ENCODE results near the gene SAXO2.
"Not testable (repeated sequence)": the region's sequence is repeated elsewhere in the genome, so short reads cannot be mapped to it uniquely, and the experiment has no call there.

SAXO2 gene

GRCh38 chr15:82286475-82286874 lies 23.9 kb downstream of the SAXO2 start:
- DNase-seq (ENCODE audit: low spot score), result not testable (repeated sequence)

DNA sequence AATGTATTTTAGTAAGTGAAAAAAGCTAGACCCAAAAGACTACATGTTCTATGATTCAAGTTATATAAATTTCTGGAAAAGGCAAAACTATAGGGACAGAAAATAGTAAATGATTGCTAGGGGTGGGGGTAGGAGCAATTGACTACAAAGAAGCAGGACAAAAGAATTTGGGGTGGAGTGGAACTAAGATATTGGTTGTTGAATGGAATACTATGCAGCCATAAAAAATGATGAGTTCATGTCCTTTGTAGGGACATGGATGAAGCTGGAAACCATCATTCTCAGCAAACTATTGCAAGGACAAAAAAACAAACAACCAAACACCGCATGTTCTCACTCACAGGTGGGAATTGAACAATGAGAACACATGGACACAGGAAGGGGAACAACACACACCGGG lies 25.6 kb downstream of the SAXO2 start:
- not testable (repeated sequence) for DNase-seq (ENCODE audit: low spot score)

DNA sequence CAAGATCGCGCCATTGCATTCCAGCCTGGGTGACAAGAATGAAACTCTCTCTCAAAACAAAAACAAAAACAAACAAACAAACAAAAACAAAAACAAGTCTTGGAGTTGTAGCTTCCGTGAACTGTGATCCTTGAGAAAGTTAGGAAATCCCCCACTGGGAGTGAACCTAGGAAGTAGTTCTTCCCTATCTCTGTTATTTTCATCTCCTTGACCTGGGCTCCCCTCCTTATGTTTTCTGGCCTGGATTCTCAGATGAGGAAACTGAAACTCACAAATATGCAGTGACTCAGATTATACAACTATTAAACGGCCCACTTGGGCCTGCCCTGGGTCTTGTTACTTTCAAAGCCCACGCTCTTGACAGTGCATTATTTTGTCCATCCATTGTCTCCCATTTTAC lies 29.7 kb downstream of the SAXO2 start:
- DNase-seq (ENCODE audit: low spot score), result no peak

DNA sequence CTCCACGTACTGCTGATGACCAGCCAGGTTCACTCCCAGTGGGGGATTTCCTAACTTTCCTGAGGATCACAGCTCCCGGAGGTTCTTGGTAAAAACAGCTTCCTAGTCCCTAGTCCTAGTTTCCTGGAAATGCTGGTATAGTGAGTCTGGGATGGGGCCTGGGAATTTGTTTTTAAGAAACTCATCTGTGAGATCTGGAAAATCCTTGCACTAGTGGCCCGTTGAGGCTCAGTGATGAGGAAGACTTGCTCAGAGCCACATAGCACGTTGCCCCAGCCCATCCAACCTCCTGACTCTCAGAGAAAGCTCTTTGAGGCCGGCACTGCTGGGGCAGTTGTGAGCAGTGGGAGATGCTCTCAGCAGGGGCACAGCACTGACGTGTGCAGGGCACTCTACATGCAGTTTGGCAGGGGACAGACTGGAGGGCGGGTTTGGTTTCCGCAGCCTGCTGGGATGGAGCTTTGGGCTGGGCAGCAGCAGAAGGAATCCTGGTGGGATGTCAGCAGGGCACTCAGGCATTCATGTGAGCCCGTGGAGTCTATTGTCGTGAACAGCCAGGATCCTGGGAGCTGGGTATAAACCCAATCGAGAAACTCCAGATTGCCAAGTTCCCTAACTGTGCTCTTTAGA lies 31.6 kb downstream of the SAXO2 start:
- DNase-seq (ENCODE audit: low spot score), result no peak

DNA sequence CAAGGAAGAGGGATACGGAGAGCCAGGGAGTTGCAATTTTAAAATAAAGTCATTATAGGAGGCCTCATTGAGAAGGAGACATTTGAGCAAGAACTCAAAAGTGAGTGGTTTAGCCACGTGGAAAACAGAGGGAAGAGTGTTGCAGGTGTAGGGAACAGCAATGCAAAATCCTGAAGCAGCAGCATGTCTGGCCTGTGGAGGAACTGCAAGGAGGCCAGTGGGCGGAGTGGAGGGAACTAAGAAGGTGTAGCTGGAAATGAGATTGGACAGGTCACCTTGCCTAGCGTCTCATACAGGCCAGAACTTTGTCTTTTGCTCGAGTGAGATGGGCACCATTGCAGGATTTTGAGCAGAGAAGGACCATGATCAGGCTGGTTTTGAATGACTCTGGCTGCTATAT lies 34.9 kb downstream of the SAXO2 start:
- no peak for DNase-seq (ENCODE audit: low spot score)

DNA sequence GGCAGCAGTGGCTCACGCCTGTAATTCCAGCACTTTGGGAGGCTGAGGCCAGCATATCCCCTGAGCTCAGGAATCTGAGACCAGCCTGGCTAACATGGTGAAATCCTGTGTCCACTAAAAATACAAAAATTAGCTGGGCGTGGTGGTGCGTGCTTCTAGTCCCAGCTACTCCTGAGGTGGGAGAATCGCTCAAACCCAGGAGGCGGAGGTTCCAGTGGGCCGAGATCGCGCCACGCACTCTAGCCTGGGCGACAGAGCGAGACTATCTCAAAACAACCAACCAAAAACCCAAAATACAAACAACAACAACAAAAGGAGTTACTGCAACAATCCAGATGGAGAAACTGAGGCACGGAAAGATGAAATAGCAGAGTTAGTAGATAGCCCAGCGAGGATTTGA lies 35.4 kb downstream of the SAXO2 start:
- no peak for DNase-seq (ENCODE audit: low spot score)

DNA sequence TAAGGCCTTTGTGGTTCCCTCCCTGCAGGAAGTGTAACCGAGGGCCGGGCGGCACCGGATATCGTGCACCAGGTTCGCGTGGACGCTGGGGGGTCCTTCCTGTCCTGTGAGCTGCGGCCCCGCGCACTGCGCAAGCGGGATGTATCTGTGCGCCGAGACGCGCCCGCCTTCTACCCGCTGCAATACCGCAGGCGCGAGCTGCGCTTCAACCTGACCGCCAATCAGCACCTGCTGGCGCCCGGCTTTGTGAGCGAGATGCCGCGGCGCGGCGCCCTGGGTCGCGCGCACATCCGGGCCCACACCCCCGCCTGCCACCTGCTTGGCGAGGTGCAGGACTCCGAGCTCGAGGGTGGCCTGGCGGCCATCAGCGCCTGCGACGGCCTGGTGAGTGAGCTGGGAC lies 35.9 kb downstream of the SAXO2 start:
- DNase-seq (ENCODE audit: low spot score), result no peak

DNA sequence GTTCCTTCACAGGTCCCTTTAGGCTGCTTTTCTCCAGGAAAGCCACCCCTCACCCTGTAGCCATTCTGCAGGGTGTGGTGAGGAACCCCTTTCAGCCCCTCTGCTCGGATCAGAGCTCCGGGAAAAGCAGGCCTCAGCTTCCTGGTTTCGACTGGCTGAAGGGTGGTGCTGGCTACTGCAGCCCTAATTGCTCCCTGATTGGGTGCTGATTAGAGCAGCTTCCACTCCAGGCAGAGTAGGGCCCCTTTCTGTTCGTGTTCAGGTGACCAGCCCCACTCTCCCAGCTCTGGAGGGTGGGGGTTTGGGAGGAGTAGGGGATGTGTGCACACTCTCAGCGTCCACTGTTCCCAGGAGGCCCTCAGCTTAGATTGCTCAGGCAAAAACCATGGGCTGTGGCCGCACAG lies 36.9 kb downstream of the SAXO2 start:
- not testable (repeated sequence) for DNase-seq (ENCODE audit: low spot score)

DNA sequence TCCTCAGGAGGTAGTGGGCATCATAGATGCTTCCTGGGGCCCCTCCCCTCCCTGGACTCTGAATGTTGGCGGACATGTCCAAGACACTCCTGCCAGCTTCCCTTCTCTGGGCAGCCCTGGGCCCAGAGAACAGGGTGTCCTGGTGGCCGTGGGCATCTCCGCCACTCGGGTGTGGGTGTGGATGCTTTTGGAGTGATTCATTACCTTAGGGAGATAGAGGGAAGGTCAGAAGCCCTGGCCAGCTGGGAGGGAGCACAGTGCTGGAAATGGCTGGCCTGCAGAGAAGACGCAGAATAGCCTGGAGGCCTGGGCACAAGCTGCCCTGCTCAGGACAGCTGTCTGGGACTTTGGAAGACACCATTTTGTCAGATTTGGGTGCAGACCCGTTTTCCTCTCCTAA lies 37.7 kb downstream of the SAXO2 start:
- DNase-seq (ENCODE audit: low spot score), result not testable (repeated sequence)

DNA sequence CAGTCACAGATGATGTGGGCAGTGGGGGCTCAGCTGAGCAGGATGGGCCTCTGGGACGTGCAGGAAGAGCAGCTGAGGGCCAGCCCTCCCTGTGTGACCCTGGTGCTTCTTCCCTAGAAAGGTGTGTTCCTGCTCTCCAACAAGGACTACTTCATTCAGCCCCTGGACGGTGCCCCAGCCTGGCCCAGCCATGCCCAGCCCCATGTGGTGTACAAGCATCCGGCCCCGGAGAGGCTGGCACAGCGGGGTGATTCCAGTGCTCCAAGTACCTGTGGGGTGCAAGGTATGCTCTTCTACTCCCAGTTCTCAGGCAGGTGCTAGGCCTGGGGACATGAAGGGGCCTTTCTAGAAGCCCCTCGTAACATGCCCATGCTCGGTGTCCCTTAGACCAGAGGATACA lies 38.3 kb downstream of the SAXO2 start:
- no peak for DNase-seq (ENCODE audit: low spot score)

DNA sequence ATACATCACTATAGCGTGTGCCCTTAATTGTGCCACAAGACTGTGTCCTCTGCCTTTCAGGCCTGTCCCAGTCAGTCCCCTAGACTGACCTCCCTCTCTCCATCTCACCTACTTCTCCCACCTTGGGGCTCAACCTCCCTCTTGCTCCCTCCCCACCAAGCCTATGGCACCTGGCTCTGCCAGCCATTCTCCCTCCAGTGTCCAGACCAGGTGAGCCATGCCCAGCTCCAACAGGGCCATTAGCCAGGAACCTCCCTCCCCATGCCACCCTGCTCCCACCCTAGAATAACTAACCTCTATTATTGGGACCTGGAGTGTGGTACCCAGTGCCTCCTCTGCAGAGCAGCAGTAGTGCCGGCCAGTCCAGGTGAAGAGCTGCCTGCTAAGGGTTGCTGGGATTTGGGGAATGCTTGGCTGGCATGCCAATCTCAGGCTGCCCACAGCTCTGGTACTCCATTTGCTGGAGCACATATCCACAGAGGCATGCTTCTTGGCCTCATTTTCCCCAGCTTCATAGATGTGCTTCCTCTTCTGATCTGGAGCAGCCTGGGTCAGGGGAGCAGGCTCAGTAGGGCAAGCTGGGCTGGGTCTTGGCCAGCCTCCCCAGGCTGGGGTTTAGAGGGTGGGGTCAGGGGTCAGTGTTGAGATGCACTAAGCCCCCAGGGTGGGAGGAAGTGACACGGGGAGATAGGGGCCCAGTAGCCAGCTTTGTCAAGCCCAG lies 38.8 kb downstream of the SAXO2 start:
- no peak for DNase-seq (ENCODE audit: low spot score)

DNA sequence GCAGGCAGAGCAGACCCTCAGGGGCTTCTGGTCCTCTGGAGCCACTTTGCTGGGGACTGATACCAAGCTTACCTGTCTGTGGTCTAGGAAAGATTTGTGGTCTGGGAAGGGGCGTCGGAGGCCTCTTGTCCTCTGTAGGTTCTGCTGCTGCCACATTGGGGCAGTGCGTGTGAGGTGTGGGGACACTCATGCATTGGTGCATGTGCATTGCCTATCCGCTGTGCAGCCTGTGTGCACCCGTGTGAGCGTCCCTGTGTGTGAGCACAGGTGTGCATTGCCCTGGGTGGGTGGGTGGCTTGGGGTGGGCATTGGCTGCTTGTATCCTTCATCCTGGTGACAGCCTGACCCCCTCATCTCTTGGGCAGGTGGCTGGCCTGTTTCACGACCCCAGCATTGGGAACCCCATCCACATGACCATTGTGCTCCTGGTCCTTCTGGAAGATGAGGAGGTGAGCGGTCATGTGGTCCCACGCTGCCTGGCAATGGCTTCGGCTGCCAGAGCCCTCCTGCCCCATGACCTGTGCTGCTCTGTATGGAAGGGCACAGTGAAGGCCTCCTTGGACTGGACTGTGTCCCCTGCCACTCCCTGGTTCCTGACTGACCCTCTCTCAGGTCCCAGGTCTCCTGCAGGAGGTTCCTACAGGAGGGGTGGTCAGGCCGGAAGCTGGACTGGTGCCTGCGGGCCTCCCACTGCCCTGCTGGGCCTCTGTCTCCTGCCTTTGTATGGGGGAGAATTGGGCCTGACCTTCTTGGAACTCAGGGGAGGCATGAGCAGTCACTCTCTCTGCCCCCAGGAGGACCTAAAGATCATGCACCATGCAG lies 41.5 kb downstream of the SAXO2 start:
- DNase-seq (ENCODE audit: low spot score), result no peak

- no peak for DNase-seq (ENCODE audit: low spot score)
Measured at GRCh38 chr15:82304778-82305090, 42.1 kb downstream of the SAXO2 start.

GRCh38 chr15:82305621-82306048 lies 43.0 kb downstream of the SAXO2 start:
- no peak for DNase-seq (ENCODE audit: low spot score)

DNA sequence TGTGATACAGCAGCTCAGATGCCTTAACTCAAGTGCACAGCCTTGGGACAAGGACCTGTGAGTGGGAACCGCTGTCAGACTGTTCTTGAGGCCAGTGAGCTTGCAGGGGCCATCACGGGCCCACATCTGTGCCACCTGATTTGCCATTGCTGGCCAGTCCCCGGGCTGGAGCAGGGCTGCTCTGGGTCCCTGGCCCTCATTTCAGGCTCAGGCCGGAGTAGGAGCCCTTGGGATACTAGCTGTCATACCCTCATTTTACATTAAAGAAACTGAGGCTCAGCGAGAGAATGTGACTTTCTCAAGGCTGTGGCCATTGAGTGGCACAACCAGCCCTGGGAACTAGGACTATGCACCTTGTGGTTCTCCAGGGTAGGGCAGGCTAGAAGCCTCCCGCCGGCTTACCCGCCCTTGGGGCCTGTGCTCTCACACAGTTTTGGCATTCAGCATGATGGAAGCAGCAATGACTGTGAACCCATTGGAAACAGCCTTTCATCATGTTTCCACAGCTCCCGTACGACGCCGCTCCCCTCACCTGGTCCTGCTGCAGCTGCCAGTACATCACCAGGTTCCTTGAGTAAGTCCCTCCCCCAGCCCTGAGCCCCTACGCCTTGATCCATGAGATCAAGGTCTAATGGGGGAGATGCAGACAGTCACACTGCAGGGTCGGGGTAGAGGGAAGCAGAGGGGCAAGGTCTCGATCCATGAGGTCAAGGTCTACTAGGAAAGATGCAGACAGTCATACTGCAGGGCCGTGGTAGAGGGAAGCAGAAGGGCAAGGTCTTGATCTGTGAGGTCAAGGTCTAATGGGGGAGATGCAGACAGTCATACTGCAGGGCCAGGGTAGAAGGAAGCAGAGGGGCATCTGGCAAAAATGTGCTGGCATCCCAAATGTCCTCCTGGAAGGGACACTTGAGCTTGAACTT lies 44.4 kb downstream of the SAXO2 start:
- DNase-seq (ENCODE audit: low spot score), result no peak

- no peak for DNase-seq (ENCODE audit: low spot score)
Measured at GRCh38 chr15:82307714-82308081, 45.1 kb downstream of the SAXO2 start.

GRCh38 chr15:82309802-82310201 lies 47.2 kb downstream of the SAXO2 start:
- no peak for DNase-seq (ENCODE audit: low spot score)

DNA sequence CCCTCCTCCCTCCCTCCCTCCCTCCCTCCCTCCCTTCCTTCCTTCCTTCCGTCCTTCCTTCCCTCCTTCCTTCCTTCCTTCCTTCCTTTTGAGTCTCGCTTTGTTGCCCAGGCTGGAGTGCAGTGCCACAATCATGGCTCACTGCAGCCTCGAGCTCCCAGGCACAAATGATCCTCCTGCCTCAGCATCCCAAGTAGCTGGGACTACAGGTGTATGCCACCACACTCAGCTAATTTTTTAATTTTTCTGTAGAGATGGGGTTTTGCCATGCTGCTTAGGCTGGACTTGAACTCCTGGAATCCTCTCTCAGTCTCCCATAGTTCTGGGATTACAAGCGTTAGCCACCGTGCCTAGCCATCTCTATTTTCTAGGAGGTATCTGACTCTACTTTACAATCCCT lies 48.7 kb downstream of the SAXO2 start:
- not testable (repeated sequence) for DNase-seq (ENCODE audit: low spot score)

DNA sequence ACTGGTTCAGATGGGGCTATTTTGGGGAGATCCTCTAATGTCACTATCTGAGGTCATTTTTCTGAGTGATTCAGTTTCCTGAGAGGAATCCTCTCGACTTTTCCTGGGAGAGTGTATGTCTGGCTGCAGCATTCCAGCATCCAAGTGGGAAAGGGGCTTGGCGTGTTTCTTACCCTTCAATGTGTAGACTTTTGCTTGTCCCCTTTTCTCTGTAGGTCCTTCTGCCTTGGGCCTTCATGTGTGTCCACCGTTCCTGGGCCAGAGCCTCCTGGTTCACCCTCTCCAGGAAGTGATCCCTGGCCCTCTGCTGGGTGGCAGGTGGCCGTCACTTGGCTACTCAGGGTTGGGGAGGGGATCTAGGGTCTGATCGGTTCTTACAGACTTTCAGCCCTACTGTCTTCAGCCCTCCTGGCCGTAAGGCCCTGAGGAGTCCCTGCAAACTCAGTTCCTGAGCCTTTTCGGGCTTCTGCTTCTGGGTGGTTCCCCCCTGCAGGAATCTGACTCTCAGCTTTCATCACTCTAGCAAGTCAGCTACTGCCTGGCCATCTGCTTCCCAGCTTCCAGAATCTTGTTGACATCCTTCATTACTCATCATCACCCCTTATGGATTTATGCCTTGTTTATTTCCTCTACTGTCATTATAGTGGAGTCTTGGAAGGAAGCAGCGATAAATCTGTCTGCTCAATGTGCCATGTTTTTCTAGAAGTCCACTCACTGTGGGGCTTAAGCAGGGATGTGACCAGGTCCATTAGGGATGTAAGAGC lies 50.1 kb downstream of the SAXO2 start:
- no peak for DNase-seq (ENCODE audit: low spot score)

GRCh38 chr15:82313446-82313845 lies 50.8 kb downstream of the SAXO2 start:
- no peak for DNase-seq (ENCODE audit: low spot score)
